ENCODE results near the gene RASGRP1.
"Not testable (repeated sequence)": the region's sequence is repeated elsewhere in the genome, so short reads cannot be mapped to it uniquely, and the experiment has no call there.

The RASGRP1 gene

GRCh38 chr15:38588672-38589071, 24.1 kb upstream of the RASGRP1 start:
- no peak overlapping the region for H3K27ac ChIP-seq

DNA sequence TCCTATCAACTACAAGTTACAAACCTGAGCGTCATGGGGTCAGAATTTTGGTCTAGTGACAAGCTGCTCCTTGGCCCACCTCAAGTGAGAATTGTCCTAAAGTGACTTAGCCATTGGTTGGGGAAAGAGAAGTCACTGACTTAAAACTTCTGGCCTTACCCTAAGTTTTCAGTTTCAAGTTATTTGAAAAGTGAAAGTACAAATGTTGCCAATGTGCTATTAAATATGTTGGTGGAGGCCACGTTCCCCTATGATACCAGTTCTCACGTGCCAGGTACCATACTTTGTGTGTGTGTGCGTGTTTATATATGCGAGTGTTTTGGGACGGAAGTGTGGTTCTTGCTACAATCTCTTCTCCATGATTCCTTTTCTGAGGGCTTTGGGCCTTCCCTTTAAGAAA, 22.6 kb upstream of the RASGRP1 start:
- Histone ChIP-seq H3K27me3 (no peaks in the 10 kb centered on the region), H3K4me1 (ENCODE audit: control insufficient read depth in 1 of 2, insufficient read depth in 1 of 2, low read depth in 1 of 2, low read length in 1 of 2) (no peaks in the 10 kb centered on the region), H3K27ac (no peak overlapping the region), H3K9me3 (no peaks in the 10 kb centered on the region), H3K4me3 (ENCODE audit: low read depth in 1 of 2, low read length in 1 of 2) (no peak overlapping the region), H3K36me3 (no peaks in the 10 kb centered on the region)
- TF ChIP-seq CTCF (IDR thresholded peaks at IDR 0.05) = no peak

More at GRCh38 chr15:38588672-38589071, 24.1 kb upstream of the RASGRP1 start:
- Histone ChIP-seq H3K9me3 (no peaks in the 10 kb centered on the region), H3K36me3 (no peaks in the 10 kb centered on the region), H3K4me1 (ENCODE audit: control insufficient read depth in 1 of 2, insufficient read depth in 1 of 2, low read depth in 1 of 2, low read length in 1 of 2) (no peaks in the 10 kb centered on the region), H3K4me3 (ENCODE audit: low read depth in 1 of 2, low read length in 1 of 2) (no peak overlapping the region), H3K27me3 (no peaks in the 10 kb centered on the region)
- no peak for TF ChIP-seq CTCF (IDR thresholded peaks at IDR 0.05)

DNA sequence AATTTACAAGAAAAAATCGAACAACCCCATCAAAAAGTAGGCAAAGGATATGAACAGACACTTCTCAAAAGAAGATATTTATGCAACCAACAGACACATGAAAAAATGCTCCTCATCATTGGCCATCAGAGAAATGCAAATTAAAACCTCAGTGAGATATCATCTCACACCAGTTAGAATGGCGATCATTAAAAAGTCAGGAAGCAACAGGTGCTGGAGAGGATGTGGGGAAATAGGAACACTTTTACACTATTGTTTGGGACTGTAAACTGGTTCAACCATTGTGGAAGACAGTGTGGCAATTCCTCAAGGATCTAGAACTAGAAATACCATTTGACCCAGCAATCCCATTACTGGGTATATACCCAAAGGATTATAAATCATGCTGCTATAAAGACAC, 21.4 kb upstream of the RASGRP1 start:
- H3K27me3 ChIP-seq; H3K4me3 ChIP-seq (ENCODE audit: low read depth in 1 of 2, low read length in 1 of 2); H3K27ac ChIP-seq; H3K9me3 ChIP-seq; H3K36me3 ChIP-seq; H3K4me1 ChIP-seq (ENCODE audit: control insufficient read depth in 1 of 2, insufficient read depth in 1 of 2, low read depth in 1 of 2, low read length in 1 of 2): not testable (repeated sequence)

- no peaks in the 10 kb centered on the region for H3K9me3 ChIP-seq
- H3K36me3 ChIP-seq = no peaks in the 10 kb centered on the region
- TF ChIP-seq CTCF (IDR thresholded peaks at IDR 0.05) = no peak
- H3K27ac ChIP-seq = no peak overlapping the region
- H3K4me3 ChIP-seq (ENCODE audit: low read depth in 1 of 2, low read length in 1 of 2) = no peak overlapping the region
- H3K27me3 ChIP-seq = no peaks in the 10 kb centered on the region
- no peaks in the 10 kb centered on the region for H3K4me1 ChIP-seq (ENCODE audit: control insufficient read depth in 1 of 2, insufficient read depth in 1 of 2, low read depth in 1 of 2, low read length in 1 of 2)
Observed at GRCh38 chr15:38578626-38579025, 14.0 kb upstream of the RASGRP1 start.

GRCh38 chr15:38577424-38577987, 12.9 kb upstream of the RASGRP1 start:
- no peak overlapping the region for H3K27ac ChIP-seq
- no peak overlapping the region for H3K4me3 ChIP-seq (ENCODE audit: low read depth in 1 of 2, low read length in 1 of 2)
- H3K4me1 ChIP-seq (ENCODE audit: control insufficient read depth in 1 of 2, insufficient read depth in 1 of 2, low read depth in 1 of 2, low read length in 1 of 2) = no peaks in the 10 kb centered on the region
- H3K27me3 ChIP-seq = no peaks in the 10 kb centered on the region
- no peaks in the 10 kb centered on the region for H3K36me3 ChIP-seq
- TF ChIP-seq CTCF (IDR thresholded peaks at IDR 0.05) = no peak
- H3K9me3 ChIP-seq = no peaks in the 10 kb centered on the region

- TF ChIP-seq CTCF (IDR thresholded peaks at IDR 0.05) = no peak
- no peak overlapping the region for H3K4me3 ChIP-seq (ENCODE audit: low read depth in 1 of 2, low read length in 1 of 2)
- no peak overlapping the region for H3K27ac ChIP-seq
- H3K9me3 ChIP-seq = no peaks in the 10 kb centered on the region
- no peaks in the 10 kb centered on the region for H3K4me1 ChIP-seq (ENCODE audit: control insufficient read depth in 1 of 2, insufficient read depth in 1 of 2, low read depth in 1 of 2, low read length in 1 of 2)
- no peaks in the 10 kb centered on the region for H3K27me3 ChIP-seq
- no peaks in the 10 kb centered on the region for H3K36me3 ChIP-seq
Observed at GRCh38 chr15:38576837-38577236, 12.2 kb upstream of the RASGRP1 start.

Measured in neutrophil (primary cell).